ENCODE data around the gene VWA8.

DNA sequence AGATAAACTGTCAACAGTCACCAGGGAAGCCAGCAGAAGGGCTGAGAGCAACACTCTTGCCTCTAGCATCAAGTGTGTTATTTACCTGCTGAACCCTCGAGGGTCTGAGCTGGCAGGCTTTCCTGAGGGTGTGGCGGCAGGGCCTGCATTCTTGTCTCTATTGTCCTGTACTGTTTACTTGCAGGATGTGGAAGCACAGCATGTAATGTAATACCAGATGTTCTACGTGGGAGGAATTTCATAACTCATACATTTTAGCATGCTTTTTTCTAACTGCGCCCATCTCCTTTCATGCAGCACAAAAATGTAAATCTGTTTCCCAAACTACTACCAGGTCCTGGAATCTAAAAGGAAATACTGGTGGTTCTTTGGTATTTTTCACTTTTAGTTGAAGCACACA, 350.5 kb downstream of the VWA8 start:
- no peak for TF ChIP-seq CTCF (IDR thresholded peaks at IDR 0.05)
- no peak for TF ChIP-seq POLR2A (IDR thresholded peaks at IDR 0.05)
- no peak for TF ChIP-seq POLR2AphosphoS5 (IDR thresholded peaks at IDR 0.05)
